ENCODE data around the gene MBD3L1.

DNA sequence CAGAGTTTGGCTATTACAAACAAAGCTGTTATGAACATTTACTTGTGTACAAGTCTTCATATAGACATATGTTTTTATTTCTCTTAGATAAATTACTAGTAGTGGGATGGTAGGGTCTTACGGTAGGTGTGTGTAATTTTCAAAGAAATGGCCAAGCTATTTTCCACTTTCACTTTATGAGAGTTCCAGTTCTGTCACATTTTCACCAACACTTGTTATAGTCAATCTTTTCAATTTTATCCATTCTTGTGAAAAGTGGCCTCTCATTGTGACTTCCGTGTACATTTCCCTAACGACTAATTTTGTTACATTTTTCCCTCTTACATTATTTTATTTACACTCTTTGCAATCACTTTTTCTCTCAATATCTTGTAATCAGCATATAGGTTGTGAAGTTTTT is 18.3 kb downstream of the MBD3L1 start:
- TF ChIP-seq YY1 (IDR thresholded peaks at IDR 0.05; ENCODE audit: insufficient read depth, insufficient replicate concordance, low read depth, low read length) (no peak), HCFC1 (IDR thresholded peaks at IDR 0.05; ENCODE audit: low read depth, low read length) (no peak), ZNF282 (IDR thresholded peaks at IDR 0.05; ENCODE audit: partially characterized antibody) (no peak), ZNF343 (CRISPR knock-in tag; IDR thresholded peaks at IDR 0.05) (no peak), ZMYM2 (CRISPR knock-in tag; IDR thresholded peaks at IDR 0.05) (no peak)
- TF ChIP-seq, protein P1, sequence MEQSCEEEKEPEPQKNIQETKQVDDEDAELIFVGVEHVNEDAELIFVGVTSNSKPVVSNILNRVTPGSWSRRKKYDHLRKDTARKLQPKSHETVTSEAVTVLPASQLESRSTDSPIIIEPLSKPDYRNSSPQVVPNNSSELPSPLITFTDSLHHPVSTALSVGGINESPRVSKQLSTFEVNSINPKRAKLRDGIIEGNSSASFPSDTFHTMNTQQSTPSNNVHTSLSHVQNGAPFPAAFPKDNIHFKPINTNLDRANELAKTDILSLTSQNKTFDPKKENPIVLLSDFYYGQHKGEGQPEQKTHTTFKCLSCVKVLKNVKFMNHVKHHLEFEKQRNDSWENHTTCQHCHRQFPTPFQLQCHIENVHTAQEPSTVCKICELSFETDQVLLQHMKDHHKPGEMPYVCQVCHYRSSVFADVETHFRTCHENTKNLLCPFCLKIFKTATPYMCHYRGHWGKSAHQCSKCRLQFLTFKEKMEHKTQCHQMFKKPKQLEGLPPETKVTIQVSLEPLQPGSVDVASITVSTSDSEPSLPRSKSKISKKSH (CRISPR knock-in tag; IDR thresholded peaks at IDR 0.05; ENCODE audit: borderline replicate concordance), result no peak
- TF ChIP-seq, protein P2, sequence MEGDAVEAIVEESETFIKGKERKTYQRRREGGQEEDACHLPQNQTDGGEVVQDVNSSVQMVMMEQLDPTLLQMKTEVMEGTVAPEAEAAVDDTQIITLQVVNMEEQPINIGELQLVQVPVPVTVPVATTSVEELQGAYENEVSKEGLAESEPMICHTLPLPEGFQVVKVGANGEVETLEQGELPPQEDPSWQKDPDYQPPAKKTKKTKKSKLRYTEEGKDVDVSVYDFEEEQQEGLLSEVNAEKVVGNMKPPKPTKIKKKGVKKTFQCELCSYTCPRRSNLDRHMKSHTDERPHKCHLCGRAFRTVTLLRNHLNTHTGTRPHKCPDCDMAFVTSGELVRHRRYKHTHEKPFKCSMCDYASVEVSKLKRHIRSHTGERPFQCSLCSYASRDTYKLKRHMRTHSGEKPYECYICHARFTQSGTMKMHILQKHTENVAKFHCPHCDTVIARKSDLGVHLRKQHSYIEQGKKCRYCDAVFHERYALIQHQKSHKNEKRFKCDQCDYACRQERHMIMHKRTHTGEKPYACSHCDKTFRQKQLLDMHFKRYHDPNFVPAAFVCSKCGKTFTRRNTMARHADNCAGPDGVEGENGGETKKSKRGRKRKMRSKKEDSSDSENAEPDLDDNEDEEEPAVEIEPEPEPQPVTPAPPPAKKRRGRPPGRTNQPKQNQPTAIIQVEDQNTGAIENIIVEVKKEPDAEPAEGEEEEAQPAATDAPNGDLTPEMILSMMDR (CRISPR knock-in tag; IDR thresholded peaks at IDR 0.05), result no peak
- TF ChIP-seq, protein P3, sequence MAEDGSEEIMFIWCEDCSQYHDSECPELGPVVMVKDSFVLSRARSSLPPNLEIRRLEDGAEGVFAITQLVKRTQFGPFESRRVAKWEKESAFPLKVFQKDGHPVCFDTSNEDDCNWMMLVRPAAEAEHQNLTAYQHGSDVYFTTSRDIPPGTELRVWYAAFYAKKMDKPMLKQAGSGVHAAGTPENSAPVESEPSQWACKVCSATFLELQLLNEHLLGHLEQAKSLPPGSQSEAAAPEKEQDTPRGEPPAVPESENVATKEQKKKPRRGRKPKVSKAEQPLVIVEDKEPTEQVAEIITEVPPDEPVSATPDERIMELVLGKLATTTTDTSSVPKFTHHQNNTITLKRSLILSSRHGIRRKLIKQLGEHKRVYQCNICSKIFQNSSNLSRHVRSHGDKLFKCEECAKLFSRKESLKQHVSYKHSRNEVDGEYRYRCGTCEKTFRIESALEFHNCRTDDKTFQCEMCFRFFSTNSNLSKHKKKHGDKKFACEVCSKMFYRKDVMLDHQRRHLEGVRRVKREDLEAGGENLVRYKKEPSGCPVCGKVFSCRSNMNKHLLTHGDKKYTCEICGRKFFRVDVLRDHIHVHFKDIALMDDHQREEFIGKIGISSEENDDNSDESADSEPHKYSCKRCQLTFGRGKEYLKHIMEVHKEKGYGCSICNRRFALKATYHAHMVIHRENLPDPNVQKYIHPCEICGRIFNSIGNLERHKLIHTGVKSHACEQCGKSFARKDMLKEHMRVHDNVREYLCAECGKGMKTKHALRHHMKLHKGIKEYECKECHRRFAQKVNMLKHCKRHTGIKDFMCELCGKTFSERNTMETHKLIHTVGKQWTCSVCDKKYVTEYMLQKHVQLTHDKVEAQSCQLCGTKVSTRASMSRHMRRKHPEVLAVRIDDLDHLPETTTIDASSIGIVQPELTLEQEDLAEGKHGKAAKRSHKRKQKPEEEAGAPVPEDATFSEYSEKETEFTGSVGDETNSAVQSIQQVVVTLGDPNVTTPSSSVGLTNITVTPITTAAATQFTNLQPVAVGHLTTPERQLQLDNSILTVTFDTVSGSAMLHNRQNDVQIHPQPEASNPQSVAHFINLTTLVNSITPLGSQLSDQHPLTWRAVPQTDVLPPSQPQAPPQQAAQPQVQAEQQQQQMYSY (CRISPR knock-in tag; IDR thresholded peaks at IDR 0.05), result no peak

Measured in HepG2 (cell line).